ENCODE measurements around the gene COPZ2.
A peak's percentile ranks its signal among the peaks of the same experiment; 100 is the strongest.

The COPZ2 gene

DNA sequence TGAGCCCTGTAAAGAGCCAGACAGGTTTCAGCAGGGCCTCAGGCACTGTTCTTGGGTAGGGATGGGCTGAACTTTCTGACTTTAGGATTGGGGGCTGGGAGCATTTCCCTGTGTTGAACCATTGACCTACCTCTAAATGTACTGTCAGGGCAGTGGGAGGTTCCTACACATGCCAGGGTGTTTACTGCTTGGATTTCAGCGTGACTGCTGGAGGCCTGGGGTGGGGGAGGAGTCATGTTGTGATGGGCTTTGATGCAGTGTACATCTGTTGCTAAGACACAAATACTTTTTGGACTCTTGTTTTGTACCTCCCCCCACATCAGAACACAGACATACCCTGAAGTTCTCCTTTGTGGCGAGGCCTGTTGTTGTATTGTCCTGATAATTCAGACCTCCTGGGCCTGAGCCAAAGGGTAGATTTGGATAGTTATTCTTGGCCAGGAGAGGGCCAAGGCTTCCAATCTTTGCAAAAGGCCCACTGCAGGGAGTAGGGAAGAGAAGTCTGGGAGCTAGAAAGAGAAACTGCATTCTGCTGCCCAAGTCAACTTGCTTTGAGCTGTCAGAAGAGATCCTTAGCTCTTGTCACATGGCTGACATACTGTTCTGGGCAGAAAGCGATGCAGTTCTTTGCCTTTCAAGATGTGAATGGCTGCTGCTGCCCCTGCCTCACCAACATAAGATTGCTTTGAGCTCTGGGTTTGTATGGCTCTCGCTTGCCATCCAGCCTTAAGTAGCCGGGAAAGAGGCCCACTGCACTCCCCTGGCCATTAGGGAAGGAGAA lies 14.3 kb upstream of the COPZ2 start:
- DNase-seq (ENCODE audit: low read depth): no peak
- peak overlapping the region; percentile 20 for H3K4me3 ChIP-seq (ENCODE audit: low read depth, low read length)
- TF ChIP-seq, protein P1, sequence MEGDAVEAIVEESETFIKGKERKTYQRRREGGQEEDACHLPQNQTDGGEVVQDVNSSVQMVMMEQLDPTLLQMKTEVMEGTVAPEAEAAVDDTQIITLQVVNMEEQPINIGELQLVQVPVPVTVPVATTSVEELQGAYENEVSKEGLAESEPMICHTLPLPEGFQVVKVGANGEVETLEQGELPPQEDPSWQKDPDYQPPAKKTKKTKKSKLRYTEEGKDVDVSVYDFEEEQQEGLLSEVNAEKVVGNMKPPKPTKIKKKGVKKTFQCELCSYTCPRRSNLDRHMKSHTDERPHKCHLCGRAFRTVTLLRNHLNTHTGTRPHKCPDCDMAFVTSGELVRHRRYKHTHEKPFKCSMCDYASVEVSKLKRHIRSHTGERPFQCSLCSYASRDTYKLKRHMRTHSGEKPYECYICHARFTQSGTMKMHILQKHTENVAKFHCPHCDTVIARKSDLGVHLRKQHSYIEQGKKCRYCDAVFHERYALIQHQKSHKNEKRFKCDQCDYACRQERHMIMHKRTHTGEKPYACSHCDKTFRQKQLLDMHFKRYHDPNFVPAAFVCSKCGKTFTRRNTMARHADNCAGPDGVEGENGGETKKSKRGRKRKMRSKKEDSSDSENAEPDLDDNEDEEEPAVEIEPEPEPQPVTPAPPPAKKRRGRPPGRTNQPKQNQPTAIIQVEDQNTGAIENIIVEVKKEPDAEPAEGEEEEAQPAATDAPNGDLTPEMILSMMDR (IDR thresholded peaks at IDR 0.05; ENCODE audit: low read depth, low read length, missing control alignments): no peak

DNA sequence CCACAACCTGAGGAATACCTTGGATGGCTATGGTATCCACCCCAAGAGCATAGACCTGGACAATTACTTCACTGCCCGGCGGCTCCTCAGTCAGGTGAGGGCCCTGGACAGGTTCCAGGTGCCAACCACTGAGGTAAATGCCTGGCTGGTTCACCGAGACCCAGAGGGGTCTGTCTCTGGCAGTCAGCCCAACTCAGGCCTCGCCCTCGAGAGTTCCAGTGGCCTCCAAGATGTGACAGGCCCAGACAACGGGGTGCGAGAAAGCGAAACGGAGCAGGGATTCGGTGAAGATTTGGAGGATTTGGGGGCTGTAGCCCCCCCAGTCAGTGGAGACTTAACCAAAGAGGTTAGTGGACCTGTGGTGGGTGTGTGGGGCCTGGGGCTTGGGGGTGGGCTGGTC lies 13.7 kb upstream of the COPZ2 start:
- DNase-seq (ENCODE audit: low read depth): no peak
- TF ChIP-seq, protein P1 (IDR thresholded peaks at IDR 0.05; ENCODE audit: low read depth, low read length, missing control alignments): no peak
- no peak overlapping the region; the same call in 1 of the 2 replicates for H3K4me3 ChIP-seq (ENCODE audit: low read depth, low read length)

DNA sequence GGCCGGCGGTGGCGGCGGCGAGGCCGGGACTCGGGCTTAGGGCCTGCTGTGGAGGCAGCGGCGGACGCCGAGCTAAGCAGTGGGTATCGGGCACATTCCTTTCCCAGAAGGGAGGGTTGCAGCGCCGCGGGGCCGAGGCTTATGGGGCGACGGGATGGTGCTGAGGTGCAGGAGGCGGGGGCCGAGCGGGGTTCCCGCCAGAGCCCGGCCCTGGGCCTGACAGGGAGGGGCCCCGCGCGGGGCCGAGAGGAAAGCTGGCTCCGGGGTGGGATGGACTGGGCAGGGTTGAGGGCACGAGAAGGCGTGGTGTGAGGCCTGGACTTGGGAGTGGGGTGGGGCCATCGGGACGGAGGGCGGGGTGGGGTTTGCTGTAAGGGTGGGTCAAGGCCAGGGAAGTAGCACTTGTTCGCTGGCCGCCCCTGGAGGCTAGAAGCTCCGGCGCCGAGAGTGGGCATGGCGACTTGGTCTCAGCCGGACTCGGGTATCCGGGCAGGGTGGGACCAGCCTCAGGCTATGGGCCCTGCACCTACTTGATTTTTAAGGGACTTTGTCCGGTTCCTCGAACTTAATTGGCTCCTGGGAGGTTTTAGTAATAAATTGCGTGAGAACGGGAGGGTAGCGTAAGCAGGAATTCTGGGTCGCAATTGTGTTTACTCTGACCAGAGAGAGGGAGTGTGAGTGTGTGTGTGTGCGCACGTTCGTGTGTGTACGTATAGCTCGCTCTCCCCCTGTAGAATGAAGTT lies 11.0 kb upstream of the COPZ2 start:
- TF ChIP-seq, protein P1 (IDR thresholded peaks at IDR 0.05; ENCODE audit: low read depth, low read length, missing control alignments): no peak
- peak overlapping the region; percentile 91 for H3K4me3 ChIP-seq (ENCODE audit: low read depth, low read length)
- peak; percentile 62 for DNase-seq (ENCODE audit: low read depth)

DNA sequence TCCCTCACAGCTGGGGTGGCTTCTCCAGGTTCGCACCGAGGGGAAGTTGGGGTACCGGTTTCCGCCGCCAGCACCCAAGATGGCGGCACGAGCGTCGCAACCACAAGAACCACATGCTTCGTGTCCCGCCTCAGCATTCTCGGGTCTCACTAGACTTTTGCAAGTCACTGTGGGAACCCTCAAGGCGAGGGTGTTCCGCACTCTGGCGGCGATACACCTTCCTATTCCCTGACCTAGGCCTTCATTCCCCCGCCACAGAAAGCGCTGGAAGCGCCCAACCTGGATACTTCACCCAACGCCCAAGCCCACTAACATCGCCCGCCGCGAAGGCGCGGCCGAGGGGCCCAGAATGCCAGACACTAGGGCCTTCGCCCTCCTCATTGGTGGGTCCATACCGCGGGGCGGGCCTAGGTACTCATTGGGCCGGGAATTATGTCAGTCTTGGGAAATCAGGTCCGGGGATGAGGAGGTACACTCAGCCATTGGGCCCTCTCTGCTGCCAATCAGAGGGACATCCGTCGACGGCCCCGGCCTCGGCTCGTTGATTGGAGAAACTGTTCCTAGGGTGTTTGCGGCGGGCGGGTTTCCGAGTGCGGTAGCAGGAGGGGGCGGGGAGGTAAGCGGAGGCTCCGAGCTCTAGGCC lies 10.3 kb upstream of the COPZ2 start, which contains the start of gene NFE2L1:
Gene NFE2L1 (plus strand): TSS at position 619 of the 643 bp plus-strand sequence. CDS start 2,760 bp downstream, outside the sequence.
- TF ChIP-seq, protein P1 (IDR thresholded peaks at IDR 0.05; ENCODE audit: low read depth, low read length, missing control alignments): no peak
- H3K4me3 ChIP-seq (ENCODE audit: low read depth, low read length): peak within 1 kb of the TSS; percentile 91

DNA sequence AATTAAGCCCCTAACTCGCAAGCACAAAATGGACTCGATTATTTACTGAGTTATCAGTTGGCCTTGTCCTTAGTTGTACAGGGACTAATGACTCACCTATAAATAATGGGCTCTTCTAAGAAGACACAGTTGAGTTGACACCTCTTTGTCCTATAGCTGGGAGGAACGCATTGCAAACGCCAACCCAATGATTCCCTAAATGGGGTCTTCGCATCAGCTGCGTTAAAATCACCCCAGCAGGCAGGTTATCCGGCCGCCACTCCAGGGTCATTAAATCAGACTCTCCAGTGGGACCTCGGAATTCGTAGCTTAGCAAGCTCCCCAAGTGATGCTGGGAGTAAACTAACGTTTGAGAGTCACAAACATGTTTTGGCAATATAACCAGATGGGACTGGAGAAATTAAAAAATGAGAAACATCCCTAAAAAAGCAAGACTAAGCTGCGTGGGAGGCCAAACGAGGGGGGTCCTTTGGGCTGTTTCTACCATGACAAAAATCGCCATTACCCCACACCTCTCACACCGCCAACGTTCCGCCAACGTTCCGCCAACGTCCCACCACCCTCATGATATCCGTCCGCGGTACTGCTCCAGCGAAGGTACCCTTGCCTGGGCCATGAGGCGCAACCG lies 9.6 kb upstream of the COPZ2 start:
- H3K4me3 ChIP-seq (ENCODE audit: low read depth, low read length): peak overlapping the region; percentile 91
- DNase-seq (ENCODE audit: low read depth): no peak
- TF ChIP-seq, protein P1 (IDR thresholded peaks at IDR 0.05; ENCODE audit: low read depth, low read length, missing control alignments): no peak

More for the DNA sequence above, 10.3 kb upstream of the COPZ2 start, which contains the start of gene NFE2L1:
- peak; percentile 99 for DNase-seq (ENCODE audit: low read depth)

DNA sequence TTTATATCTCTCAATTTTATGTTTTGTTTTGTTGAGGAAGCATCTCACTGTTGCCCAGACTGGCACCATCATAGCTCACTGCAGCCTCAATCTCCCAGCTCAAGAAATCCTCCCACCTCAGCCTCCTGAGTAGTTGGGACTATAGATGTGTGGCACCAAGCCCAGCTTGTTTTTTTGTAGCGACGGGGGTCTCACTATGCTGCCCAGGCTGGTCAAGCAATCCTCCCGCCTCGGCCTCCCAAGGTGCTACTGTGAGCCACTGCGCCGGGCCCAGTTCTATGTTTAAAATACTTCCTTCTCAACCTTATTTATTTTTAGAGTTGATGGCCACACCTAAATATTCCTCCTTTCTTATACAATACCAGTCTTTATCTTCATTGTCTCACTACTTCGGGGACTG lies 8.7 kb upstream of the COPZ2 start:
- H3K4me3 ChIP-seq (ENCODE audit: low read depth, low read length): peak overlapping the region; percentile 91; the same call in 1 of the 2 replicates
- TF ChIP-seq, protein P1 (IDR thresholded peaks at IDR 0.05; ENCODE audit: low read depth, low read length, missing control alignments): no peak
- no peak for DNase-seq (ENCODE audit: low read depth)
